ENCODE data around the gene TFB2M.

DNA sequence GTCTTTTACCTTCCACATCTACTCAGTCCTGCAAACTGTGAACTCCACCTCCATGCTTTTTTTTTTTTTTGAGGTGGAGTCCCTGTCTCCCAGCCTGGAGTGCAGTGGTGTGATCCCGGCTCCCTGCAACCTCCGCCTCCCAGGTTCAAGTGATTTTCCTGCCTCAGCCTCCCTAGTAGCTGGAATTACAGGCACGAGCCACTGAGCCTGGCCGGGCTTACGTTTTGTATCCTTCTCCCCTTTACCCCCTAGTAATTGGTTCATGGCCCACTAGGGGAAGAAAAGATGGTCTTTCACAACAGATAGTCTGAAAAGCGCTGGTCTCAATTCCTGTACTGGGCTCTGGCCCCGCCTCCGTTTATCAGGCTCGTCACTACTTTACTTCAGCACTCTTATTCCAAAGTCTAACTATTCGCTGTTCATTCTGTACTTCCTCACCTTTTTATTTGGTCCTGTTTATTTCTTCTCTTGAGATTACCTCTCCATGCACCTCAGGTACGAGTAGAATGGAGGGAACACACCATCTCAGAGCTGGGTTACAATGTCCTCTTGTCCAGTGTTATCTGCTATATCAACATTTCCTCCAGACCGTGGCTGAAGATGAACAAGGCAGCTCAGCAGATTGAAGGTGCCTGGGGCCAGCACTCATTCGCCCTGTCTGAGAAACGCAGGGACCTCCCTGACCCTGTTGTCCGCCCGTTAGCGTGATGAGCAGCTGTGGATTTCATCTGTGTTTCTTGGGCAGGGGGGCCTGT is 16.4 kb upstream of the TFB2M start:
- TF ChIP-seq CTCF (IDR thresholded peaks at IDR 0.05): no peak
- TF ChIP-seq EZH2 (IDR thresholded peaks at IDR 0.05; ENCODE audit: borderline replicate concordance, insufficient read depth, low read depth, low read length, poor library complexity, severe bottlenecking): no peak

Measured in B cell (primary cell).